GM19238 (cell line): ENCODE results near the gene SPDYE3.

Experiments
- DNase-seq: peaks from one replicate; pipeline ENCODE4 v3.0.0; 2011; ENCODE audit warnings: low spot score; ENCODE audit not compliant: insufficient read length

The SPDYE3 gene

DNA sequence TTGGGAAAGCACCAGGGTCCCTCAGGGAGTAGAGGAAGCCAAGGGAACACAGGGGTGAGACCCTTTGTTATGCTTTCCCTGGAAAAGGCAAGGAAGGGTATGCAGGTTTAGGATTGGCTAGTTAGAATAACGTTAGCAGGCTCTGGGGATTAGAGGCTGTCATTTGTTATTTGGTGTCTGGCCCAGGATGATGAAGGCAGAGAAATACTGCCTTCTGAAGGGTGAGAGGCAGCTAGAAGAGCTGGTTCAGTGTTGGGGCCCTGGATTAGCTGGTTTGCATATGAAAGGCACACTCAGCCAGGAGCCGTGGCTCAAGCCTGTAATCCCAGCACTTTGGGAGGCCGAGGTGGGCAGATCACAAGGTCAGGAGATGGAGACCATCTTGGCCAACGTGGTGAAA, 62.8 kb downstream of the SPDYE3 start:
- no peak for DNase-seq

DNA sequence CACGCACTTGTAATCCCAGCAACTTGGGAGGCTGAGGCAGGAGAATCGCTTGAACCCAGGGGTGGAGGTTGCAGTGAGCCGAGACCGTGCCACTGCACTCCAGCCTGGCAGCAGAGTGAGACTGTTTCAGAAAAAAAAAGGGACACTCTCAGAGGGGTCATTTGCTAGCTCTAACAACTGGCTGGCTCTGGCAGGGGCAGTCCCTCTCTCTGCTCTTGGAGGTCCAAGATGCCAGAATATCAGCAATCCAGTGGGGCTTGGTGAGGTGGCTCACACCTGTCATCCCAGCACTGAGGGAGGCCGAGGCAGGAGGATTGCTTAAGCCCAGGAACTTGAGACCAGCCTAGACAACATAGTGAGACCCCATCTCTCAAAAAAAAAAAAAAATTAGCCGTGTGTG, 63.2 kb downstream of the SPDYE3 start:
- no peak for DNase-seq

DNA sequence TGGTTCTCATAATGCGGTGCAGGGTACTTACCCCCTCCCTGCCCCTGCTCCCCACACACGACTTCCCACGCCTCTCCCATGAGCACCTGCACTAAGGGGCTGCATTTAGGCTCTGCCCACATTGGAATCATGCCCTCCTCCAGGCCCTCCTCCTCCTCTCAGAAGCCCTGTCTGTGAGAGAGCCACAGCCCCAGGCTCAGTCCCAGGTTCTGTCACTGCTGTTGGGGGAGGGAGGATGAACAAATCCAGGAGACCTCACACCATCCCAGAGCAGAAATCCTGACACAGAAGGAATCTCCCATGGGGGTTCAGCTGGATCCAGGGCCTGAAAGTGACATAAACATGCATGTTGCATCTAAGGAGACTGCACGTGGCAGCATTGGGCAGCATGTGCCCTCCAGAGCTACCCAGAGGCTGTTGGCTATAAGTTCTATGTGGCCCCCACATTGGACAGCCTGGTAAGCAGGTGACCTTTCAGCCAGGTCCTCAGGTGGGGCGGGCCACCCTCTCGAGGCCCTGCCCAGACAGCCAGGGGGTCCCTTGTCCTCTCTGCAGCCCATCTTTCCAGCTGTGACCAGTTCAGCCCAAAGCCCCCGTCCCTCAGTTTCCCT, 64.2 kb downstream of the SPDYE3 start:
- DNase-seq = no peak
